Chondrocyte (in vitro differentiated cells): ENCODE measurements around the gene WWOX. TPM values are rescaled to one million over a fixed set of nuclear protein-coding genes. Genes with fewer than 3 reads are reported as not detected.

Experiments
- DNase-seq: peaks from one replicate; pipeline ENCODE4 v3.0.0; 2021; ENCODE audit warnings: mixed read lengths, low spot score
- H3K27ac Mint-ChIP-seq: one replicate; pipeline ENCODE4 v1.8.0; 2021; ENCODE audit warnings: mild to moderate bottlenecking, moderate library complexity, mixed read lengths; ENCODE audit not compliant: unreplicated experiment
- H3K27me3 Mint-ChIP-seq: 2 replicates; pipeline ENCODE4 v1.8.0; 2021; ENCODE audit warnings: low read depth, mixed read lengths
- H3K36me3 Mint-ChIP-seq: 2 replicates; pipeline ENCODE4 v1.8.0; 2021; ENCODE audit warnings: low read depth, mixed read lengths
- H3K4me1 Mint-ChIP-seq: 2 replicates; pipeline ENCODE4 v1.8.0; 2021; ENCODE audit warnings: low read depth, mild to moderate bottlenecking, mixed read lengths
- H3K4me3 Mint-ChIP-seq: one replicate; pipeline ENCODE4 v1.8.0; 2021; ENCODE audit warnings: mild to moderate bottlenecking, moderate library complexity, mixed read lengths; ENCODE audit not compliant: unreplicated experiment
- H3K9me3 Mint-ChIP-seq: 2 replicates; pipeline ENCODE4 v1.8.0; 2021; ENCODE audit warnings: low read depth, mixed read lengths
- total RNA-seq: library from RNA; stranded (reverse); gene quantifications from 3 replicates; pipeline ENCODE4 v1.2.1, GENCODE V29; 2021
- TF ChIP-seq, protein P1 (sequence below): fragments of 200-600 bp; sonication (generic); IDR thresholded peaks from 2 replicates; pipeline ENCODE4 v1.5.0; 2021; ENCODE audit warnings: antibody characterized with exemption, mild to moderate bottlenecking, moderate library complexity

Gene WWOX
- total RNA-seq, 1 donor from 2014 or later = 12.1 TPM

GRCh38 chr16:78639775-78640174 is 540.3 kb downstream of the WWOX start:
- H3K27me3 Mint-ChIP-seq = peaks cover 6% of the 10 kb centered on the region
- H3K9me3 Mint-ChIP-seq = no peaks in the 10 kb centered on the region
- DNase-seq = no peak
- no peaks in the 10 kb centered on the region for H3K4me1 Mint-ChIP-seq
- no peak overlapping the region for H3K4me3 Mint-ChIP-seq
- peaks cover 1% of the 10 kb centered on the region for H3K36me3 Mint-ChIP-seq
- H3K27ac Mint-ChIP-seq = no peak overlapping the region
- TF ChIP-seq, protein P1, sequence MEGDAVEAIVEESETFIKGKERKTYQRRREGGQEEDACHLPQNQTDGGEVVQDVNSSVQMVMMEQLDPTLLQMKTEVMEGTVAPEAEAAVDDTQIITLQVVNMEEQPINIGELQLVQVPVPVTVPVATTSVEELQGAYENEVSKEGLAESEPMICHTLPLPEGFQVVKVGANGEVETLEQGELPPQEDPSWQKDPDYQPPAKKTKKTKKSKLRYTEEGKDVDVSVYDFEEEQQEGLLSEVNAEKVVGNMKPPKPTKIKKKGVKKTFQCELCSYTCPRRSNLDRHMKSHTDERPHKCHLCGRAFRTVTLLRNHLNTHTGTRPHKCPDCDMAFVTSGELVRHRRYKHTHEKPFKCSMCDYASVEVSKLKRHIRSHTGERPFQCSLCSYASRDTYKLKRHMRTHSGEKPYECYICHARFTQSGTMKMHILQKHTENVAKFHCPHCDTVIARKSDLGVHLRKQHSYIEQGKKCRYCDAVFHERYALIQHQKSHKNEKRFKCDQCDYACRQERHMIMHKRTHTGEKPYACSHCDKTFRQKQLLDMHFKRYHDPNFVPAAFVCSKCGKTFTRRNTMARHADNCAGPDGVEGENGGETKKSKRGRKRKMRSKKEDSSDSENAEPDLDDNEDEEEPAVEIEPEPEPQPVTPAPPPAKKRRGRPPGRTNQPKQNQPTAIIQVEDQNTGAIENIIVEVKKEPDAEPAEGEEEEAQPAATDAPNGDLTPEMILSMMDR = no peak

DNA sequence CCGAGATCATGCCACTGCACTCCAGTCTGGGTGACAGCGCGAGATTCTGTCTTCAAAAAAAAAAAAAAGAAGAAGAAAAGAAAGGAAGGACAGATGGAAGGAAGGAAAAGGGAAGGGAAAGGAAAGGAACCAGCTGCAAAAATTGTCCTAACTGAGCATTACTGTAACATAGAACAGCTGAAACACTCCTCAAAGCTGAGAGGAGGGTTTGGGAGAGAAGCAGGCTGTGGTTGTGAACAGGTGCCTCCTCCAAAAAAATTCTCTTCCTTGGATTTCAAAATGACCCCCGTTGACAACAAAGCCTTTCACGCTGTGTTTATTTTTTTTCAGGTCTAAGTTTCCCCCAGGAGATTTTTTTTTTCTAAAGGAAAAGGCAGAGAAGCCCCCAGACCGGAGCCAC is 541.4 kb downstream of the WWOX start:
- TF ChIP-seq, protein P1 = no peak
- peaks cover 1% of the 10 kb centered on the region for H3K36me3 Mint-ChIP-seq
- H3K27me3 Mint-ChIP-seq = peaks cover 6% of the 10 kb centered on the region
- no peak for DNase-seq
- H3K4me1 Mint-ChIP-seq = peaks cover 4% of the 10 kb centered on the region
- H3K27ac Mint-ChIP-seq = no peak overlapping the region
- H3K4me3 Mint-ChIP-seq = no peak overlapping the region
- H3K9me3 Mint-ChIP-seq = no peaks in the 10 kb centered on the region

DNA sequence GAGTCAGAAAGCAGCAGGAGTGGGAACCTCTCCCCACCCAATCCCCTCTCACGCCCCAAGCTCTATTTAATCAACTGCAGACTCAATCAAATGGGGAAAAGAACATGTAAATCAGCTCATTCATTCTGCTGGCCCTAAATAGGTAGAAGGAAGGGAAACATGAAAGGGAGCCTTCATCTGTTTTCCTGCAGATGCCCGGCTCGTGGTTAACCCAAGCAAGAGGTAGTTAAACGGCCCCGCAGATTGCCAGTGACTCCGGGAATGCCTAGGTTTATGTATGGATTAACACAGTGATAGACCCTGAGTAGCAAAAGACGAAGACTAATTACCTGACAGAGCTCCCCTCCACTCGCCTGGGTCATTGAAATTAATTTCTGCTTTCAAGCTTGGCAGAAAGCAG is 542.0 kb downstream of the WWOX start:
- no peak overlapping the region for H3K4me3 Mint-ChIP-seq
- peaks cover 1% of the 10 kb centered on the region for H3K36me3 Mint-ChIP-seq
- no peaks in the 10 kb centered on the region for H3K9me3 Mint-ChIP-seq

DNA sequence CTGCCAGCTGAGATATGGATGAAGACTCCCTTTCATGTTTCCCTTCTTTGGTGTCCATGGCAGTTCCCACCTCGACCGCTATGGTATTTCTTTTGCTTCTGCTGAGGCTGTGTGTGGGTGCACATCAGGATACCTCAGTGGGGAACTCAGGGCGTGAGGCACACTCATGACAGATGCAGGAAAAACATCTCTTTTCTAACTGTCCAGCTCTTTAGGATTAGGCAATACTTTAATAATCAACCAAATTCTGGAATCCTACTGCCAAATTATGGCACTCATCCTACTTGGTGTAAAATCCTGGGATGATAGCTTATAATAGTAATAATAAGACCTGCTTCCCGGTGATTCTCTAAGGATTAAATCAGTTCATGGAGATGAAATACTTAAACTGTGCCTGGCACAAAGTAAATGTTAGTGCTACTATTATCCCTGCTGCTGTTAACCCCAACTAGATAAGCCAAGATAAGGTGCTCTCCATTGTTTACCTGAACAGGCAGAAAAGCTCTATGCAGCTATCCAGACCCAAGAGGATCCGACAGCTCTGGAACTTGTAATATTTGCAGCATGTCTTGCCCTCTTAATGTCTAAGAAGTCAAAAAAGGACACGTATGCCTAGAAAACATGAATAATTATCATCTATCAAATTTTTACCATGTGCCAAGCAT is 543.3 kb downstream of the WWOX start:
- H3K27ac Mint-ChIP-seq = no peak overlapping the region
- peaks cover 4% of the 10 kb centered on the region for H3K4me1 Mint-ChIP-seq
- peaks cover 1% of the 10 kb centered on the region for H3K36me3 Mint-ChIP-seq
- H3K27me3 Mint-ChIP-seq = peaks cover 6% of the 10 kb centered on the region
- DNase-seq = no peak
- TF ChIP-seq, protein P1 = no peak
- H3K9me3 Mint-ChIP-seq = no peaks in the 10 kb centered on the region
- H3K4me3 Mint-ChIP-seq = no peak overlapping the region

More for the DNA sequence above, 542.0 kb downstream of the WWOX start:
- H3K27me3 Mint-ChIP-seq = peaks cover 6% of the 10 kb centered on the region
- DNase-seq = no peak
- H3K27ac Mint-ChIP-seq = no peak overlapping the region
- TF ChIP-seq, protein P1 = no peak
- H3K4me1 Mint-ChIP-seq = peaks cover 4% of the 10 kb centered on the region

DNA sequence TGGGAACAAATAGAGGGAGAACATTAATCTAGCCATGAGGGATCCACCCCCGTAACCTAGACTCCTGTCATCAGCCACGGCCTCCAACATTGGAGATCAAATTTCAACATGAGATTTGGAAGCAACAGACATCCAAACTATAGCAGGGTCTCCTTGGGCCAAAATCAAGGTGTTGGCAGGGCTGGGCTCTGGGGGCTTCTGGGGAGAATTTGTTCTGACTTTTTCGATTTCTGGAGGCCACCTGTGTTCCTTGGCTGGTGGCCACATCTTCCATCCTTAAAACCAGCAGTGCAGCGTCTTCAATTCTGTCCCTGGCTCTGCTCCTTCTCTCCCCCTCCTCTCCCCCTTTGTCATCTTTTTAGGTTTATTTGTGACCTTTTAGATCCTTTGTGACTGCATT is 546.2 kb downstream of the WWOX start:
- Mint-ChIP-seq H3K36me3 (peaks cover 1% of the 10 kb centered on the region), H3K27ac (no peak overlapping the region), H3K27me3 (peaks cover 6% of the 10 kb centered on the region), H3K9me3 (no peaks in the 10 kb centered on the region), H3K4me1 (peaks cover 13% of the 10 kb centered on the region), H3K4me3 (no peak overlapping the region)
- TF ChIP-seq, protein P1 = no peak
- DNase-seq = no peak
